Esophagus muscularis mucosa (tissue), 4 donors: ENCODE data around the gene TRAK1. TPM values are rescaled to one million over a fixed set of nuclear protein-coding genes. Genes with fewer than 3 reads are reported as not detected.

ENCODE experiments used
- DNase-seq: peaks from one replicate; pipeline ENCODE4 v3.0.0-alpha.2; 2017; ENCODE audit errors: extremely low spot score
- H3K27ac ChIP-seq, 4 donors: fragments of 200-600 bp; sonication (generic); replicated peaks in 1 of 4; 1 replicate in 3 of 4; 2 replicates in 1 of 4; pipeline ENCODE4 v1.5.1; 2016 to 2019; ENCODE audit warnings: mild to moderate bottlenecking in 1 of 4
- H3K27me3 ChIP-seq, 4 donors: fragments of 200-600 bp; sonication (generic); one replicate each; pipeline versions ENCODE4 v1.5.1 to v1.6.0; 2016 to 2019
- H3K36me3 ChIP-seq, 4 donors: fragments of 200-600 bp; sonication (generic); one replicate each; pipeline ENCODE4 v1.5.1; 2016 to 2019
- H3K4me1 ChIP-seq, 4 donors: fragments of 200-600 bp; sonication (generic); one replicate each; pipeline ENCODE4 v1.5.1; 2016 to 2019
- H3K4me3 ChIP-seq, 4 donors: fragments of 200-600 bp; sonication (generic); 1 replicate in 2 of 4; 2 replicates in 2 of 4; pipeline ENCODE4 v1.5.1; 2016 to 2019; ENCODE audit warnings: mild to moderate bottlenecking in 4 of 4, moderate library complexity in 1 of 4
- H3K9me3 ChIP-seq, 4 donors: fragments of 200-600 bp; sonication (generic); 1 replicate in 3 of 4; 2 replicates in 1 of 4; pipeline ENCODE4 v1.5.1; 2016 to 2019
- CTCF ChIP-seq, 3 experiments: fragments of 200-600 bp in 2 of 3; fragments of 450-650 bp in 1 of 3; sonication (generic) in 2 of 3; IDR thresholded peaks; one replicate each; pipeline ENCODE4 v1.5.1; 2017 to 2019; ENCODE audit warnings: antibody characterized with exemption in 3 of 3, mild to moderate bottlenecking in 2 of 3, moderate library complexity in 1 of 3
- EP300 ChIP-seq: sonication (generic); formaldehyde crosslinking; IDR thresholded peaks from one replicate; pipeline ENCODE4 v1.6.1; 2017; ENCODE audit warnings: antibody characterized with exemption
- POLR2A ChIP-seq: fragments of 450-650 bp; IDR thresholded peaks from one replicate; pipeline ENCODE4 v1.6.1; 2017; ENCODE audit warnings: antibody characterized with exemption, moderate library complexity, mild to moderate bottlenecking, low read depth
- POLR2AphosphoS5 ChIP-seq, 2 donors: sonication (generic); formaldehyde crosslinking; IDR thresholded peaks; one replicate each; pipeline ENCODE4 v1.6.1; 2017; ENCODE audit warnings: antibody characterized with exemption in 2 of 2
- WGBS: methylation state at CpG from one replicate; pipeline ENCODE4 v1.1.5; 2018; 5-methylcytosine and 5-hydroxymethylcytosine counted together
- intact Hi-C: fragments of 100-400 bp; cut with DNase I; formaldehyde crosslinking; loops from one replicate; pipeline ENCODE4 v1.15.1; 2023
- total RNA-seq, 4 donors: library from RNA; depleted of rRNA; stranded (reverse); fragments of >200 nt; gene quantifications; one replicate each; pipeline versions ENCODE4 v1.1.0 to v1.2.1, GENCODE V29; 2016

The TRAK1 gene
- total RNA-seq, 4 donors from 2014 or later = 45.7 to 74.8 (median 57.7) TPM

DNA sequence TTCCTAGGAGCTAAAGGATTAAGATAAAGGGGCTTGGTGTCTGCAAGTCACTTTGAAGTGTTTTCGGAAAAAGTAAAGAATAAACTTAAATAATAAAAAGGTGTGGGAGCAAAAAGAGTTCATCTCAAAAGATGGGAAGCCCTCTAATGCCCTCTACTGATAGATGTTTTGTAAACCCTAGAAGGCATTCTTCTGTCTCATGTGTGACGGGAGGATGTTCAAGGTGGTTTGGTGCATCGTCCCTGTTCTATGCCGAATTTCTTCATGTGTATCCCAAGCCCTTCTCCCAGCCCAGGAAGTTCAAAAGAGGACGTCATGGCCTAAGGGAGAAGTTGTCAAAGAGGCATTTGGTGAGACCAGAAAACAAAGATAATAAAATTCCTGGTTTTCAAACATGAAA is 137.6 kb downstream of the TRAK1 start:
- H3K9me3 ChIP-seq = no peaks in the 10 kb centered on the region
- H3K27me3 ChIP-seq = peaks cover 0 to 5% (median 0%) of the 10 kb centered on the region in 4 donors
- DNase-seq = no peak
- intact Hi-C loops = no loop called here
- H3K27ac ChIP-seq = no peak overlapping the region
- WGBS = 50% methylated on average over 5 of the region's 5 CpGs
- H3K4me3 ChIP-seq = no peak overlapping the region
- H3K36me3 ChIP-seq = peaks cover 5 to 10% (median 5%) of the 10 kb centered on the region in 4 donors
- peaks cover 6 to 28% (median 25%) of the 10 kb centered on the region in 4 donors for H3K4me1 ChIP-seq
- TF ChIP-seq POLR2A (no peak), EP300 (no peak), POLR2AphosphoS5 (IDR thresholded peaks at IDR 0.05) (no peak), CTCF (IDR thresholded peaks at IDR 0.05) (no peak)

DNA sequence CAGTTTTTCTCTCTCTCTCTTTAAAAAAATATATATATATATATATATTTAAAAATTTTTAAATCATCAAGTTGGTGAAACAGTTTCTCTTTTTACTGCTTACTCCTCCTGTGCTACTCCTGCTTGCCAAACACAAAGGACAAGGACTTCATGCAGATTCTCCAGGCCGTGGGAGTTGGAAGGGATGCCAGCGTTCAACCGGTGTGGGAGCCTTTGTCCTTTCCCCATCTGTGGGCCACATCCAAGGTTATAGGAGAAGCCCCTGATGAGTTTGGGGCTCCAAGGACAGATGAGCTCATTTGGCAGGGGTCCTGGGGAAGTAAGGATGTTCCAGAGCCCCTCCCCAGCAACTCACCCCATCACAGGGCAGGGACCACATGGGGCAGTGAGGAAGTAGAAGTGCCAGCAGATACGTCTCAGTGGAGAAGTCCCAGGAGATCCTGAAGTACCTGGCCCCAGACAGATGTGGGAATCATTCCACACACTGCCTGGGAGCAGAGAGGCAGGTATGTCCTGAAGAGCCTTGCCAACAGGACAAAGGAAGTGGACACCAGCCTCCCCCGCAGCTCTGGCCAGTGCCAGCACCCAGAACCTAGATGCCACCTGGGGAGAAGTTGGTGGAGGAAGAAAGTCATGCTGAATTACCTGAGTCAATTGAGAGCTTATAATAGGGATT is 138.2 kb downstream of the TRAK1 start:
- intact Hi-C loops = no loop called here
- WGBS = 64% methylated on average over 5 of the region's 5 CpGs
- TF ChIP-seq EP300 = no peak
- Histone ChIP-seq H3K4me1 (peaks cover 4 to 22% (median 19%) of the 10 kb centered on the region in 4 donors), H3K27me3 (peaks cover 0 to 5% (median 0%) of the 10 kb centered on the region in 4 donors), H3K9me3 (no peaks in the 10 kb centered on the region), H3K36me3 (peaks cover 0 to 4% (median 0%) of the 10 kb centered on the region in 4 donors), H3K27ac (no peak overlapping the region), H3K4me3 (no peak overlapping the region)
- no peak for DNase-seq

GRCh38 chr3:42229942-42230688 is 139.0 kb downstream of the TRAK1 start:
- TF ChIP-seq EP300 (no peak), POLR2A (no peak), POLR2AphosphoS5 (IDR thresholded peaks at IDR 0.05) (no peak), CTCF (IDR thresholded peaks at IDR 0.05) (peak; percentile 44 to 59 (median 52))
- peak overlapping the region in 3 of 4 donors; percentile 17 to 28 (median 19) for H3K4me3 ChIP-seq
- 45% methylated on average over 10 of the region's 14 CpGs for WGBS

DNA sequence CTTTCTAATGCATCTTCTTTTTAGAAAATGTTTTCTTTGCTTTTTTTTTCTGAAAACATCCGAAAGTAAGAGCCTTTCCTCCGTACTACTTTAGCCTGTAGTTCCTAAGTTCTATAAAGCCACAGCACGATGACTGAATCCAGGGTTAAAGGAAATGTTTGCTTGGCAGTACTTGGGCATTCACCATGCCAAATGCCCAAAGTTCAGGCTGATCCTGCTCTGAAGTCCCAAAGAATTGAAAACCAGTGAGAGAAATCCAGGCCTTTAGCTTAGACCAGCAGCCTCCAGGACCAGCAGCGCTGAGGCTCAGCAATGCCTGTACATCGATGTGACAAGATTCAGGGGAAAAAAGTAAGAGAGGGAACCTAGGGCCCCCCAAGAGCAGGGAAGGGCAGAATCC is 139.7 kb downstream of the TRAK1 start:
- 86% methylated on average over 5 of the region's 5 CpGs for WGBS
- H3K27ac ChIP-seq = no peak overlapping the region
- intact Hi-C loops = loop anchor here (5.0 kb wide), 2 partner anchors 211 to 316 kb away; no protein-coding TSS in a partner anchor
- no peak for TF ChIP-seq POLR2A
- no peak for TF ChIP-seq EP300
- H3K4me1 ChIP-seq = peaks cover 0 to 13% (median 10%) of the 10 kb centered on the region in 4 donors
- no peak overlapping the region for H3K4me3 ChIP-seq
- no peaks in the 10 kb centered on the region for H3K9me3 ChIP-seq
- H3K27me3 ChIP-seq = peaks cover 0 to 5% (median 0%) of the 10 kb centered on the region in 4 donors
- H3K36me3 ChIP-seq = no peaks in the 10 kb centered on the region
- DNase-seq = no peak

More at GRCh38 chr3:42229942-42230688, 139.0 kb downstream of the TRAK1 start:
- no peaks in the 10 kb centered on the region for H3K36me3 ChIP-seq
- H3K9me3 ChIP-seq = no peaks in the 10 kb centered on the region
- H3K27me3 ChIP-seq = peaks cover 0 to 5% (median 0%) of the 10 kb centered on the region in 4 donors
- intact Hi-C loops = loop anchor here (5.0 kb wide), 2 partner anchors 212 to 317 kb away; no protein-coding TSS in a partner anchor
- no peak for DNase-seq
- no peak overlapping the region for H3K27ac ChIP-seq
- peaks cover 0 to 15% (median 12%) of the 10 kb centered on the region in 4 donors for H3K4me1 ChIP-seq

- intact Hi-C loops = no loop called here
- Histone ChIP-seq H3K4me3 (no peak overlapping the region), H3K4me1 (peaks cover 0 to under 1% (median 0%) of the 10 kb centered on the region in 4 donors)
Measured at GRCh38 chr3:42235532-42235931, 144.4 kb downstream of the TRAK1 start.

More at GRCh38 chr3:42235532-42235931, 144.4 kb downstream of the TRAK1 start:
- TF ChIP-seq CTCF (IDR thresholded peaks at IDR 0.05) (no peak), EP300 (no peak), POLR2A (no peak), POLR2AphosphoS5 (IDR thresholded peaks at IDR 0.05) (no peak)
- Histone ChIP-seq H3K27ac (no peak overlapping the region), H3K27me3 (no peaks in the 10 kb centered on the region), H3K9me3 (peaks cover 0 to 17% (median 13%) of the 10 kb centered on the region in 4 donors), H3K36me3 (no peaks in the 10 kb centered on the region)
- no peak for DNase-seq
